ENCODE results near the gene CSMD2.

CSMD2 gene

DNA sequence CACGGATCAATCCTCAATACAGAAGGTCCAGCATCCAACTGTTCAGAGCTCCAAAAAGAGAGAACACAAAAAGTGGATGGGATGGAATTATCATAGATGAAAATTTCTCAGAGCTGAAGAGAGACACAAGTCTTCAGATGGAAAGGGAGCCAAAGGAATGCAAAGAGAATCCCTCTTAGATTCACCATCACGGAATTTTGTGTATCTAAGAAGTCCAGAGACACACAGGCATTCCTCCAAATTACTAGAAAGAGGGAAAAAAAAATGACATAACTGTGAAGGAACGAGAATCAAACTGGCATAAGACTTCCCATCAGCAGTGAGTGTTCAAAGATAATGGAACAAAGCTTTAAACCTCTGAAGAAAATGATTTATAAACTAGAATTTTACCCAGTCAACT lies 591.4 kb downstream of the CSMD2 start:
- no peak for DNase-seq

DNA sequence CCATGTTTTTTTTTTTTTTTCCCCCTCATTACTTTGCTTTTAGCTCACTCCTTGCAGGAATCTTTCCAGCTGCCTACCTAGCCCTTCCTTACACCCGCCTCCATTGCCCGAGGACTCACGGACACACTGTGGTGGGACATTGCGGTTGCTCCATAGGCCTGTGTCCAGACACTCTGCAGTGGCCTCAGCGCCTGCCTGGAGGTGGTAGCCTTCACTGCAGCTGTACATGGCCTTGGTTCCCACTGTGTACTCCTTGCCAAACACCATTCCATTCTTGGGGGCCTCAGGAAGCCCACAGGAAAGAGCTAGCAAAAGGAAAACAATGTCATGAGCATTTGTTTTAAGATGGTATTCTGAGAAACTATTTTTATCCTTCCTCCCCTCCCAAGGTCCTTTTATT lies 592.6 kb downstream of the CSMD2 start:
- DNase-seq: no peak

DNA sequence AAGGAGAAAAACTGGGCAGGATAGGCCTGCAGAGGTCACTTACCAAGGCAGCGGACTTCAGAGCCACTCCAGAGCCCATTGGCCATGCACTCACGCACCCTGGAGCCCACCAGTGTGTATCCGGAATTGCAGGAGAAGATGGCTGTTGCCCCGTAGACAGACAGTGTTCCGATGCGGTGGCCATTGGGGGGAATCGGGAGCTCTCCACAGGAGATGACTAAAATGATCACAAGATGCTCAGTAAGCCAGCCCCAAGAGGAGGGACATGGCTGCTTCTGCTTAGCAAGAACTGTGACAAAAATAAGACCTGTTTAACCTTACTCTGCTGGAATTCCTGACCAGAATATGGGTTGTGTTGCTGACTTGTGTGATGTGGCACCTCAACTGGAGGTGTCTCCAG lies 595.7 kb downstream of the CSMD2 start:
- no peak for DNase-seq

DNA sequence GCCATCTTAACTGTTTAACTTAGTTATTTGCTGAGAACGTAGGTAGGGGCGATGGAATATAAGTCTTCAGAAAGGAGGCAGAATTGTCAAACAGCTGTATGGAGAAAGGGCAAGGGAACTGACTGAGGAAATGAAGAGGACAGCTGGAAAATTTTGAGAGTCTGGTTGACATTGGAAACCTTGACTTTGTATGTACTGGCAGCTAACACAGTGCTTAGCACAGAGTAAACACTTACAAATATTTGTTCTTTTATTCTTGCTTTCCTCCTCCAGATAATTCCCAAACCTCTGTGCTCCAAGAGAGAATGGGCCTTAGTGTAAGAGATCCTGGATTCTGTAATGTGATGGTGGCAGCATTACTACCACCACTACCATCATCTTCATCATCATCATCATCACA lies 601.3 kb downstream of the CSMD2 start:
- DNase-seq: no peak

DNA sequence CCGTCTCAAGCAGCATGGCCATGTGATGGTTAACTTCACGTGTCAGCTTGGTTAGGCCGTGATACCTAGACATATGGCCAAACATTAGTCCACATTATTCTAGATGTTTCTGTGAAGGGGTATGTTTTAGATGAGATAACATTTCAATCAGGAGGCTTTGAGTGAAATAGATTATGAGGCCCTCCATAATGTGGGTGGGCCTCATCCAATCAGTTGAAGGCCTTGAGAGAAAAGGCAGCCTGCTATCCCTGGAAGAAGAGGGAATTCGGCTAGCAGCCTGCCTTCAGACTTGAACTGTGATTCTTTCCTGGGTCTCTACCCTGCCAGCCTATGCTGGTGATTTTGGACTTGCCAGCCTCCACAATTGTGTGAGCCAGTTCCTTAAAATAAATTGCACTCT lies 602.5 kb downstream of the CSMD2 start:
- no peak for DNase-seq

- no peak for DNase-seq
These were observed 603.5 kb downstream of the CSMD2 start for GRCh38 chr1:33561576-33561975.

DNA sequence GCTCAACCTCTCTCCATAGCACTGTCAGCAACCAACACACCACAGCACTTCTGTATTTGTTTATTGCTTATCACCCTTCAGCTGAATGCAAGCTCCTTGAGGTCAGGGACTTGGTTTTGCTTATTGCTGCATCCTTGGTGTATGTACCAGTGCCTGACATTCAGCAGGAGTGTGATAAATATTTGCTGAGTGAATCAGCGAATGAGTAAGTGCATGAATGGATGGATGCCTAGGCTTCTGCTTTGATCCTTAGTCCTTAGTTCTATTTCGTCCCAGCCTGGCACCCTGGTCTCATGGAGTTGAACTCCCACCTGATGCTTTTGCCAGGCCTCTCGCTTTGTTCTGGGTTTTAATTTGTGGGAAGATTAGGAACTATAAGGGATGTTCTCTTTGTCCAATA lies 604.4 kb downstream of the CSMD2 start:
- DNase-seq: no peak

DNA sequence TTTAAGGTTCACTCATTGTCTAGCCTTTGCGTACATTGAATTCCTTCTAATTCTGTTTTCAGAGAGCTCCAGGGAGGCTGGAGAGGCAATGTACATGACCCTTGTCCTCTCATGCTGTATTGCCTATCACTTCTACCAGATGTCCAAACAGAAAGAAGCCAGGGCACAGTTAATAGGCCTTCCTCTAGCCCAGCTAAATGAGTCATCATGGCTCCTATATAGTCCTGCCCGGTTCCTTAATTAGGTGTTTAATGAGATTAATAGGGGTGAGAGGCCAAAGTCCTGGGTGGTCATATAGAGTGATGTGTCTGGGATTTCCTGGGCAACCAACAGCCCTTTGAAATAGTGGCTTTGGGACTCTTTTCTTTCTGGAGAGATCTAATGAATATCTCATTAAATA lies 616.3 kb downstream of the CSMD2 start:
- no peak for DNase-seq

DNA sequence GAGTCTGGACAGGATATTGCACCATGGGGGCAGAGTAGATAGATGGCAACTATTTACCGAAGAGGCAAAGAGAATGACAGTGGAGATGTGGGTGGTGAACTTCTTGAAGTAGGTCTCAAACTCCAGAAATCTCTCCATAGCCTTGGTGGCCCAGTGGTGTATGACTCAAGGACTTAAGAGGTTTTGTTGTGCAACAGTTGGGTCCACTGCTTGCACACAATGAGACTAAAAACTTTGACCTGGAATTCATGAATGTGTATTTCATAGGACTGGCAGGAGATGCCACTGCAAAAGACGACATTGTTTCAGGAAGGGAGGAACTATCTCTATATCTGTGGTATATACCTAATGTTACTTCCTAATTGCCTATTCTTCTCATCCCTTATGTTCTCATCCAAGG lies 616.7 kb downstream of the CSMD2 start:
- DNase-seq: no peak

DNA sequence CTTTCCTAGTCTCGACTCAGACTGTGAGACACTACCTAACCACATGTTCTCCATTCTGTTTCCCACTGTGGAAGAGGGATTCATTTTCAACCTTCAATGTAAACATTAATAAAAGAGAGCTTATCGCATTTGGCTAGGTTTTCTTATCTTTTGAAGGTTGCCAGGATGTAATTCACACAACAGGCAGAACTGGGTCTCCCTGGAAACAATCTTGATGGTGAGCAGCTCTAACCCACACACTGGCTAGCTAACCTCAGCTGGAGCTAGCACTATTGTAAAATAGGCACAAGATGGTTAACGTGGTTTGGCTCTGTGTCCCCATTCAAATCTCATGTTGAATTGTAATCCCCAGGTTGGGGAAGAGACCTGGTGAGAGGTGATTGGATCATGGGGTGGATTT lies 617.5 kb downstream of the CSMD2 start:
- no peak for DNase-seq

GRCh38 chr1:33541966-33542365 lies 623.1 kb downstream of the CSMD2 start:
- DNase-seq: no peak

- no peak for DNase-seq
These were observed 627.1 kb downstream of the CSMD2 start for GRCh38 chr1:33537885-33538284.

DNA sequence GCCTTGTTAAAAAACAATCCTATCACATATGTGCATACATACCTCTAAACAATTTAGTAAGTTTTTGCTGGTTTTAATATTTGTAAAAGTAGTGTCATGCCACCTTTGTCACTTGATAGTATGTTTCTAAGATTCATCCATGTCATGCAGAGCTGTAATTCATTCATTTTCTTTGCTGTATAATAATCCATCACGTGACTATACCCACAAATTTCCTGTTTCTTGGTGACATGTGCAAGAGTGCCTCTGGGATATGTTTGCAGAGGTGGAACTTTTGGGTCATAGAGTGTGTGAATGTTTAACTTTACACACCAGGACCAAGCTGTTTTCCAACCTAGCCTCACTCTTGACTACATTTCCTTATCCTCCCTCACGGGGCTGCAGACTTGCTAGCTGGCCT lies 629.7 kb downstream of the CSMD2 start:
- DNase-seq: no peak

DNA sequence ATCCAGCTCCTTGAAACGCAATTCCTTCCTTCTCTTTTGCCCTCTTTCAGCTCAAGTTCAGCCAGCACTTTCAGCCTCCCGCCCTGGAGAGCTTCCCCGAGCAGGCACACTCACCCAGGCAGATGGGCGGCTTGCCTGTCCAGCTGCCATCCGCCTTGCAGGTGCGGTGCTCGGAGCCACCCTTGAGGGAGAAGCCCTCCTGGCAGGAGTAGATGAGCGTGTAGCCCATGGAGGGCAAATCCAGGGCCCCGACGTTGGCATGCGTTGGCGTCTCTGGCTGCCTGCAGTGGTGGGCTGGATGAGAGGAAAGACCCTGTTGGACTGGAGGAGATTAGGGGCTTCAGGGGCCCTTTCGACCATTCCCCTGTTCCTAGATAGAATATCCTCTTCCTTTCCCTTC lies 632.1 kb downstream of the CSMD2 start:
- DNase-seq: no peak

GRCh38 chr1:33532250-33532649 lies 632.8 kb downstream of the CSMD2 start:
- no peak for DNase-seq

- DNase-seq: no peak
These were observed 635.1 kb downstream of the CSMD2 start for GRCh38 chr1:33529957-33530356.

- no peak for DNase-seq
These were observed 637.1 kb downstream of the CSMD2 start for GRCh38 chr1:33527934-33528333.

DNA sequence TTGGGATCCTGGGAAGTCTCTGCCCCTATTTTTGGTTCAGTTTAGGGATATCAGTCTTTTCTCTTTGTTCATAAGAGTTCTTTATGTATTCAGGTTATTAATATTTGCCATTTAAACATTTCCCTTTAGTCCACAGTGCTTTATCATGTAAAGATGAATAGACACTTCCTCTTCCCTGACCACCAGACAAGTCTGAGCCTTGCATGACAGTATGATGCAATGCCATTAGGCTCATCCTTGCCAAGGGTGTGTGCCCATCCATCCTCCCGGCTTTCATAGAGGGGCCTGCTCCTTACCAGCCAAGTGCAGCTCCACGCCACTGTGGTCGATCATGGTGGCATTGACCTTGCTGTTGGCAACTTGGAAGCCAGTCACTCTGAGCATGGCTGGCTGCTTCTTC lies 640.4 kb downstream of the CSMD2 start:
- DNase-seq: no peak

- DNase-seq: no peak
These were observed 645.7 kb downstream of the CSMD2 start for GRCh38 chr1:33519240-33519884.

DNA sequence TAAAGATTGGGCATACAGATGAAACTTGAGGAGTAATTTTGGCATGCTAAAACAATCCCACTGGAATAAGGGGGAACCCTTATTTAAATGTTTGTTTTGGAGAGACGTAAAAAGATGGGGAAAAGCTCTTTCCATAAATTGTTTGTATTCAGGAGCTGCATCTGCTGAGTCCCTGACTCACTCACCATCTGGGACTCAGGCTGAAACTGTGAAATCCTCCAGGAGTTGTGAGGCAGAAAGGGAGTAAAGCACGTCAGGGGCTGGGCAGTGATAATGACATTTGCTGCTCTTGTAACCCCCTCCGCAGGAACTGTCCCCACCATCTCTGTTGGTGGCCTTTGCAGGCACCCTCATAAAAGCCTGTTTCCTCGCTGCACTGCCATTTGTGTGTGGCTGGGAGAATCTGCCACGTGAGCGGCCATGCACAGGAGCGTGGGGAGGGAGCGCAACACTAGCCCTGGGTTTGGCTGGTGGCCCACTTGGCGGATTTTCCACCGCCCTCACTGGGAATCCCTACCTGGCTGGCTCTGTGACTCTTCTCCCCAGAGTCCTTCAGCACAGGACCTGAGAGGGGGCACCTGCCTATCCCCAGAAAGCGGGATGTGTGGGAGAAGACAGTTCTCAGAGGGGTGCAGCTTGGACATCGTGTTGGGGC lies 647.3 kb downstream of the CSMD2 start:
- DNase-seq: no peak

GRCh38 chr1:33516891-33517567 lies 648.0 kb downstream of the CSMD2 start:
- DNase-seq: no peak

GRCh38 chr1:33516428-33516827 lies 648.6 kb downstream of the CSMD2 start:
- no peak for DNase-seq

- DNase-seq: no peak
These were observed 649.4 kb downstream of the CSMD2 start for GRCh38 chr1:33515607-33516006.

- no peak for DNase-seq
These were observed 649.9 kb downstream of the CSMD2 start for GRCh38 chr1:33515112-33515511.
